ENCODE measurements around the gene C1QTNF5. TPM values are rescaled to one million over a fixed set of nuclear protein-coding genes. Genes with fewer than 3 reads are reported as not detected.

The C1QTNF5 gene
- total RNA-seq, 1 experiment from 2014 or later = not detected

- H3K9ac ChIP-seq (ENCODE audit: low read length) = peak within 1 kb of the TSS; percentile 71
- CTCF ChIA-PET = interaction anchor here (0.9 to 2.7 kb wide), 8 partner anchors 9 to 93 kb away, joined by 3 to 16 read pairs (median 8); no protein-coding TSS in a partner anchor
- TF ChIP-seq ATF3 (IDR thresholded peaks at IDR 0.05) = no peak
- TF ChIP-seq ZBTB33 (IDR thresholded peaks at IDR 0.05; ENCODE audit: extremely low read depth, insufficient replicate concordance, low read length) = peak; percentile 8
- no peak for TF ChIP-seq ZFX (IDR thresholded peaks at IDR 0.05)
- TF ChIP-seq TCF7L2 (IDR thresholded peaks at IDR 0.05; ENCODE audit: borderline replicate concordance, extremely low read depth, insufficient read depth, insufficient read length) = no peak
- no peak for TF ChIP-seq EZH2 (IDR thresholded peaks at IDR 0.05)
- no peak for TF ChIP-seq SRF (IDR thresholded peaks at IDR 0.05; ENCODE audit: low read depth)
- TF ChIP-seq CEBPB (IDR thresholded peaks at IDR 0.05; ENCODE audit: low read depth) = no peak
- no peak for TF ChIP-seq JUND (IDR thresholded peaks at IDR 0.05)
- no peak for TF ChIP-seq POLR2A (IDR thresholded peaks at IDR 0.05; ENCODE audit: borderline replicate concordance, extremely low read depth, insufficient read depth, insufficient read length)
- no peak for TF ChIP-seq REST (IDR thresholded peaks at IDR 0.05; ENCODE audit: low read depth)
- no peak for TF ChIP-seq FOSL1 (IDR thresholded peaks at IDR 0.05; ENCODE audit: low read depth)
- TF ChIP-seq CBX3 (IDR thresholded peaks at IDR 0.05; ENCODE audit: low read depth) = no peak; the same call in 1 of the 2 replicates
- no peak for TF ChIP-seq EZH2phosphoT487 (IDR thresholded peaks at IDR 0.05; ENCODE audit: borderline replicate concordance)
- TF ChIP-seq POLR2AphosphoS5 (IDR thresholded peaks at IDR 0.05; ENCODE audit: low read depth, low read length) = peak; percentile 58
- peak; percentile 98 for TF ChIP-seq SIN3A (IDR thresholded peaks at IDR 0.05; ENCODE audit: low read depth)
- peak; percentile 100 for TF ChIP-seq MAX (IDR thresholded peaks at IDR 0.05)
- peak; percentile 83 to 86 (median 86) for TF ChIP-seq CTCF (IDR thresholded peaks at IDR 0.05 in 2 of 3, conservative IDR thresholded peaks at IDR 0.05 in 1 of 3; ENCODE audit: borderline replicate concordance in 1 of 3, insufficient read depth in 1 of 3, low read depth in 2 of 3, low read length in 2 of 3)
- peak; percentile 9 for TF ChIP-seq YY1 (IDR thresholded peaks at IDR 0.05; ENCODE audit: extremely low read depth, insufficient replicate concordance, low read depth, low read length)
- no peak for TF ChIP-seq ELF1 (IDR thresholded peaks at IDR 0.05; ENCODE audit: borderline replicate concordance, low read depth)
Measured at GRCh38 chr11:119381181-119381988, 40.7 kb upstream of the C1QTNF5 start, which contains the start of gene USP2. Gene USP2 (minus strand): TSS chr11:119381690. CDS start chr11:119373480, 8,210 bp downstream.

More at GRCh38 chr11:119381181-119381988, 40.7 kb upstream of the C1QTNF5 start, which contains the start of gene USP2:
- Histone ChIP-seq H4K20me1 (ENCODE audit: insufficient read depth) (no peaks in the 10 kb centered on the region), H3K9me2 (ENCODE audit: insufficient read depth) (no peaks in the 10 kb centered on the region), H3K4me3 (replicated peaks in 1 of 2; ENCODE audit: low read depth in 1 of 2, low read length in 2 of 2) (peak within 1 kb of the TSS; percentile 63 to 65), H3K27ac (ENCODE audit: low read depth, low read length) (no peak within 1 kb of the TSS; the same call in 1 of the 2 replicates), H2AFZ (ENCODE audit: low read depth, low read length, poor library complexity, severe bottlenecking) (peak within 1 kb of the TSS; percentile 42), H3K36me3 (ENCODE audit: control insufficient read depth in 1 of 2, insufficient read depth in 2 of 2, low read length in 2 of 2) (no peaks in the 10 kb centered on the region), H3K4me1 (ENCODE audit: control insufficient read depth in 1 of 2, insufficient read depth in 2 of 2, low read length in 2 of 2) (peaks cover 6 to 33% of the 10 kb centered on the region in 2 experiments; a peak in 3 of 4 replicates), H3K79me2 (ENCODE audit: insufficient read depth, low read length) (no peaks in the 10 kb centered on the region), H3K9me3 (ENCODE audit: control insufficient read depth in 1 of 2, insufficient read depth in 1 of 2, low read depth in 1 of 2, low read length in 2 of 2) (no peaks in the 10 kb centered on the region), H3K4me2 (ENCODE audit: low read length) (peak within 1 kb of the TSS; percentile 89), H3K27me3 (ENCODE audit: insufficient read depth, low read length) (no peaks in the 10 kb centered on the region)
- ChIA-PET RAD21 (ENCODE audit: low non-redundant PET in 1 of 2, low total read pairs in 2 of 2, uncharacterized antibody in 2 of 2, unreplicated experiment in 2 of 2) (no interaction called here), POLR2A (no interaction called here)
- ATAC-seq (peak; percentile 96), DNase-seq (ENCODE audit: low read depth, low spot score) (peak; percentile 93)
- intact Hi-C loops (cut with micrococcal nuclease) = loop anchor here (1.0 to 5.0 kb wide), 2 partner anchors 279 to 325 kb away; partner anchors contain the start of gene DPAGT1
- BruUV-seq (replicated peaks) = no TSS peak
